ENCODE data around the gene GNAT1. TPM values are rescaled to one million over a fixed set of nuclear protein-coding genes. Genes with fewer than 3 reads are reported as not detected.

The GNAT1 gene
- total and polyA plus RNA-seq, 2 of the 13 experiments (the other 11 are each of a cell fraction or from before 2014, with no cell fraction given), result 0.15 TPM; not detected in 1

GRCh38 chr3:50207359-50208042 lies 16.1 kb downstream of the GNAT1 start (continued):
- TF ChIP-seq ZHX2 (IDR thresholded peaks at IDR 0.05; ENCODE audit: low read depth), result no peak
- TF ChIP-seq ZHX2 (CRISPR knock-in tag; IDR thresholded peaks at IDR 0.05; ENCODE audit: borderline replicate concordance), result no peak
- TF ChIP-seq RBFOX2 (IDR thresholded peaks at IDR 0.05; ENCODE audit: low read depth, low read length), result peak; percentile 38; the same call in 1 of the 2 replicates
- TF ChIP-seq ZNF30 (CRISPR knock-in tag; IDR thresholded peaks at IDR 0.05), result 0 out of 2 replicates have a peak, but pooled peaks have one; percentile 47
- 0 out of 2 replicates have a peak, but pooled peaks have one; percentile 43 for TF ChIP-seq CC2D1A (CRISPR knock-in tag; IDR thresholded peaks at IDR 0.05)
- no peak for TF ChIP-seq PBX2 (CRISPR knock-in tag; IDR thresholded peaks at IDR 0.05)
- no peak for TF ChIP-seq PRPF4 (IDR thresholded peaks at IDR 0.05; ENCODE audit: low read depth, low read length, poor library complexity, severe bottlenecking)
- no peak for TF ChIP-seq POLR2A (IDR thresholded peaks at IDR 0.05; ENCODE audit: insufficient read depth in 1 of 2, low read depth in 2 of 2, low read length in 2 of 2)
- 0 out of 2 replicates have a peak, but pooled peaks have one; percentile 32 for TF ChIP-seq ZNF446 (CRISPR knock-in tag; IDR thresholded peaks at IDR 0.05)
- TF ChIP-seq ELF4 (CRISPR knock-in tag; IDR thresholded peaks at IDR 0.05; ENCODE audit: borderline replicate concordance), result no peak
- peak; percentile 53 for TF ChIP-seq ZNF687 (CRISPR knock-in tag; IDR thresholded peaks at IDR 0.05)
- TF ChIP-seq HDAC2 (CRISPR knock-in tag; IDR thresholded peaks at IDR 0.05), result no peak
- no peak for TF ChIP-seq DR1 (CRISPR knock-in tag; IDR thresholded peaks at IDR 0.05)
- TF ChIP-seq GATAD1 (CRISPR knock-in tag; IDR thresholded peaks at IDR 0.05), result no peak
- TF ChIP-seq ZNF768 (CRISPR knock-in tag; IDR thresholded peaks at IDR 0.05), result no peak
- no peak for TF ChIP-seq RELA (CRISPR knock-in tag; IDR thresholded peaks at IDR 0.05)
- TF ChIP-seq CBFB (CRISPR knock-in tag; IDR thresholded peaks at IDR 0.05), result no peak
- TF ChIP-seq HNF1B (CRISPR knock-in tag; IDR thresholded peaks at IDR 0.05), result no peak

Measured in HepG2 (cell line).